Cardiac muscle cell (in vitro differentiated cells and primary cell): Measurements from ENCODE around the gene SEC62. TPM values are rescaled to one million over a fixed set of nuclear protein-coding genes. Genes with fewer than 3 reads are reported as not detected.

Source experiments
- DNase-seq, 2 donors: peaks; one replicate each; pipeline versions ENCODE4 v3.0.0 to v3.0.0-alpha.2; 2010 to 2017; ENCODE audit warnings: low read depth in 1 of 2, low spot score in 1 of 2
- H3K27ac ChIP-seq: fragments of 200-600 bp; sonication (generic); 2 replicates; pipeline ENCODE4 v1.5.1; 2016
- H3K27me3 ChIP-seq: fragments of 200-600 bp; sonication (generic); 2 replicates; pipeline ENCODE4 v1.6.0; 2016; ENCODE audit warnings: control low read depth
- H3K36me3 ChIP-seq: fragments of 200-600 bp; sonication (generic); 2 replicates; pipeline ENCODE4 v1.5.1; 2016; ENCODE audit warnings: control low read depth
- H3K4me1 ChIP-seq: fragments of 200-600 bp; sonication (generic); 2 replicates; pipeline ENCODE4 v1.8.1; 2017; ENCODE audit warnings: low read depth, mild to moderate bottlenecking, mixed run types
- H3K4me3 ChIP-seq: fragments of 200-600 bp; sonication (generic); 2 replicates; pipeline ENCODE4 v1.5.1; 2016; ENCODE audit warnings: mild to moderate bottlenecking
- H3K9me3 ChIP-seq: fragments of 200-600 bp; sonication (generic); 2 replicates; pipeline ENCODE4 v1.5.1; 2017; ENCODE audit warnings: low read depth, mild to moderate bottlenecking, control low read depth
- CTCF ChIP-seq: IDR thresholded peaks from 2 replicates; pipeline ENCODE4 v1.5.1; 2012; ENCODE audit warnings: low read depth, mild to moderate bottlenecking, low read length
- polyA plus RNA-seq: library from polyadenylated mRNA; unstranded; fragments of >200 nt; fragmentation: Nextera tagmentation; extraction: Ambion mirVana; gene quantifications from 2 replicates; pipeline ENCODE4 v1.2.1, GENCODE V29; 2016
- total RNA-seq: library from RNA; depleted of rRNA; stranded (reverse); fragments of >200 nt; gene quantifications from 2 replicates; pipeline ENCODE4 v1.2.3, GENCODE V29; 2016

The SEC62 gene
- total and polyA plus RNA-seq, 2 experiments from 2014 or later = 26.7 to 72.2 TPM

GRCh38 chr3:169946336-169946735 lies 20.3 kb upstream of the SEC62 start:
- no peak for DNase-seq
- Histone ChIP-seq H3K36me3 (no peaks in the 10 kb centered on the region), H3K9me3 (no peaks in the 10 kb centered on the region), H3K27me3 (no peaks in the 10 kb centered on the region), H3K4me1 (peaks cover 14% of the 10 kb centered on the region), H3K27ac (no peak overlapping the region), H3K4me3 (no peak overlapping the region)
- TF ChIP-seq CTCF = no peak

- peak overlapping the region; percentile 51 for H3K27ac ChIP-seq
- no peaks in the 10 kb centered on the region for H3K36me3 ChIP-seq
- DNase-seq = peak in 1 of 2 donors; percentile 16
- peaks cover 14% of the 10 kb centered on the region for H3K4me1 ChIP-seq
- no peaks in the 10 kb centered on the region for H3K27me3 ChIP-seq
- H3K4me3 ChIP-seq = no peak overlapping the region
- H3K9me3 ChIP-seq = no peaks in the 10 kb centered on the region
- no peak for TF ChIP-seq CTCF
These were observed 17.8 kb upstream of the SEC62 start for GRCh38 chr3:169948559-169949448.

GRCh38 chr3:169952045-169952444 lies 14.6 kb upstream of the SEC62 start:
- no peak for TF ChIP-seq CTCF
- no peaks in the 10 kb centered on the region for H3K9me3 ChIP-seq
- DNase-seq = peak in 1 of 2 donors; percentile 11
- no peaks in the 10 kb centered on the region for H3K36me3 ChIP-seq
- no peak overlapping the region for H3K4me3 ChIP-seq
- no peak overlapping the region for H3K27ac ChIP-seq
- H3K4me1 ChIP-seq = peaks cover 14% of the 10 kb centered on the region
- H3K27me3 ChIP-seq = no peaks in the 10 kb centered on the region

- no peak overlapping the region for H3K4me3 ChIP-seq
- no peak overlapping the region for H3K27ac ChIP-seq
- H3K27me3 ChIP-seq = no peaks in the 10 kb centered on the region
- H3K36me3 ChIP-seq = no peaks in the 10 kb centered on the region
- peaks cover 10% of the 10 kb centered on the region for H3K4me1 ChIP-seq
- no peaks in the 10 kb centered on the region for H3K9me3 ChIP-seq
- DNase-seq = peak in 1 of 2 donors; percentile 36
- no peak for TF ChIP-seq CTCF
These were observed 13.0 kb upstream of the SEC62 start for GRCh38 chr3:169953462-169954141.

- Histone ChIP-seq H3K9me3 (no peaks in the 10 kb centered on the region), H3K4me3 (no peak overlapping the region), H3K36me3 (no peaks in the 10 kb centered on the region), H3K4me1 (peaks cover 4% of the 10 kb centered on the region), H3K27ac (no peak overlapping the region), H3K27me3 (no peaks in the 10 kb centered on the region)
- TF ChIP-seq CTCF = no peak
- no peak for DNase-seq
These were observed 12.4 kb upstream of the SEC62 start for GRCh38 chr3:169954142-169954756.
